NCI-H2107 treated with DMSO at 0.1 percent for 48 hours (cell line): ENCODE measurements around the gene PPIL6.

ENCODE experiments used
- DNase-seq: peaks from one replicate; lab custom pipeline; 2025; ENCODE audit not compliant: unreplicated experiment; lab: John Stamatoyannopoulos, UW

PPIL6 gene

GRCh38 chr6:109449795-109450673 is 9.6 kb upstream of the PPIL6 start:
- no peak for DNase-seq

GRCh38 chr6:109449064-109449794 is 8.8 kb upstream of the PPIL6 start:
- DNase-seq = no peak

GRCh38 chr6:109448615-109449014 is 8.2 kb upstream of the PPIL6 start:
- DNase-seq = no peak

GRCh38 chr6:109447878-109448555 is 7.6 kb upstream of the PPIL6 start:
- DNase-seq = no peak

GRCh38 chr6:109447087-109447486 is 6.7 kb upstream of the PPIL6 start:
- no peak for DNase-seq

- DNase-seq = no peak
These were observed 6.1 kb upstream of the PPIL6 start for GRCh38 chr6:109446541-109446940.

GRCh38 chr6:109446072-109446471 is 5.6 kb upstream of the PPIL6 start:
- DNase-seq = no peak

- DNase-seq = no peak
These were observed 5.0 kb upstream of the PPIL6 start for GRCh38 chr6:109445382-109445781.

GRCh38 chr6:109443425-109443950 is 3.1 kb upstream of the PPIL6 start:
- no peak for DNase-seq

GRCh38 chr6:109442393-109442924 is 2.0 kb upstream of the PPIL6 start:
- DNase-seq = no peak

- peak; percentile 29 for DNase-seq
These were observed 815 bp upstream of the PPIL6 start for GRCh38 chr6:109441069-109441816.

- DNase-seq = no peak
These were observed 4.4 kb downstream of the PPIL6 start for GRCh38 chr6:109436041-109436440.

- DNase-seq = no peak
These were observed 6.0 kb downstream of the PPIL6 start for GRCh38 chr6:109434456-109434855.

- DNase-seq = no peak
These were observed 10.9 kb downstream of the PPIL6 start for GRCh38 chr6:109429496-109429895.

- no peak for DNase-seq
These were observed 11.4 kb downstream of the PPIL6 start for GRCh38 chr6:109428889-109429477.

- DNase-seq = no peak
These were observed 15.5 kb downstream of the PPIL6 start for GRCh38 chr6:109424946-109425345.

GRCh38 chr6:109421184-109421583 is 19.2 kb downstream of the PPIL6 start:
- DNase-seq = no peak

- no peak for DNase-seq
These were observed 19.7 kb downstream of the PPIL6 start for GRCh38 chr6:109420751-109421150.

- DNase-seq = no peak
These were observed 22.8 kb downstream of the PPIL6 start for GRCh38 chr6:109417646-109418045.

- no peak for DNase-seq
These were observed 29.4 kb downstream of the PPIL6 start for GRCh38 chr6:109411034-109411433.
